ENCODE results near the gene ANKS1B. TPM values are rescaled to one million over a fixed set of nuclear protein-coding genes. Genes with fewer than 3 reads are reported as not detected.
"Not testable (repeated sequence)": the region's sequence is repeated elsewhere in the genome, so short reads cannot be mapped to it uniquely, and the experiment has no call there.

Gene ANKS1B
- total RNA-seq, 2 donors from 2014 or later = 45.5 to 65.9 TPM

GRCh38 chr12:99259040-99259934 lies 725.4 kb downstream of the ANKS1B start:
- ATAC-seq (ENCODE audit: insufficient number of reproducible peaks, low FRiP score, low read depth) (no peak), DNase-seq (ENCODE audit: low spot score) (no peak)
- Histone ChIP-seq H3K4me3 (no peak overlapping the region), H3K27me3 (replicated peaks; ENCODE audit: insufficient read depth) (no peaks in the 10 kb centered on the region), H3K9me3 (no peaks in the 10 kb centered on the region), H3K36me3 (no peaks in the 10 kb centered on the region), H3K4me1 (ENCODE audit: control insufficient read depth in 1 of 2, low read depth in 2 of 2) (peaks cover 3 to 23% of the 10 kb centered on the region in 2 donors), H3K27ac (no peak overlapping the region)
- TF ChIP-seq CTCF (IDR thresholded peaks at IDR 0.05) = no peak

- Histone ChIP-seq H3K9me3 (no peaks in the 10 kb centered on the region), H3K4me1 (ENCODE audit: control insufficient read depth in 1 of 2, low read depth in 2 of 2) (peaks cover 3 to 24% of the 10 kb centered on the region in 2 donors), H3K4me3 (no peak overlapping the region), H3K36me3 (no peaks in the 10 kb centered on the region), H3K27me3 (replicated peaks; ENCODE audit: insufficient read depth) (no peaks in the 10 kb centered on the region), H3K27ac (no peak overlapping the region)
- ATAC-seq (ENCODE audit: insufficient number of reproducible peaks, low FRiP score, low read depth) = no peak
- no peak for DNase-seq (ENCODE audit: low spot score)
- no peak for TF ChIP-seq CTCF (IDR thresholded peaks at IDR 0.05)
These were observed 727.1 kb downstream of the ANKS1B start for GRCh38 chr12:99257672-99258071.

GRCh38 chr12:99253068-99253467 lies 731.7 kb downstream of the ANKS1B start:
- ATAC-seq (ENCODE audit: insufficient number of reproducible peaks, low FRiP score, low read depth) (no peak), DNase-seq (ENCODE audit: low spot score) (no peak)
- H3K4me1 ChIP-seq (ENCODE audit: control insufficient read depth in 1 of 2, low read depth in 2 of 2) = peaks cover 0 to 13% of the 10 kb centered on the region in 2 donors
- no peak overlapping the region for H3K4me3 ChIP-seq
- H3K9me3 ChIP-seq = no peaks in the 10 kb centered on the region
- no peaks in the 10 kb centered on the region for H3K36me3 ChIP-seq
- TF ChIP-seq CTCF (IDR thresholded peaks at IDR 0.05) = no peak
- no peaks in the 10 kb centered on the region for H3K27me3 ChIP-seq (replicated peaks; ENCODE audit: insufficient read depth)
- no peak overlapping the region for H3K27ac ChIP-seq

GRCh38 chr12:99250091-99250490 lies 734.6 kb downstream of the ANKS1B start:
- H3K9me3 ChIP-seq = no peaks in the 10 kb centered on the region
- no peak overlapping the region for H3K4me3 ChIP-seq
- peaks cover 0 to 9% of the 10 kb centered on the region in 2 donors for H3K4me1 ChIP-seq (ENCODE audit: control insufficient read depth in 1 of 2, low read depth in 2 of 2)
- no peak overlapping the region for H3K27ac ChIP-seq
- no peak for ATAC-seq (ENCODE audit: insufficient number of reproducible peaks, low FRiP score, low read depth)
- DNase-seq (ENCODE audit: low spot score) = no peak
- TF ChIP-seq CTCF (IDR thresholded peaks at IDR 0.05) = no peak
- H3K36me3 ChIP-seq = no peaks in the 10 kb centered on the region
- H3K27me3 ChIP-seq (replicated peaks; ENCODE audit: insufficient read depth) = no peaks in the 10 kb centered on the region

GRCh38 chr12:99249543-99249942 lies 735.2 kb downstream of the ANKS1B start:
- Histone ChIP-seq H3K4me1 (ENCODE audit: control insufficient read depth in 1 of 2, low read depth in 2 of 2) (peaks cover 0 to 4% of the 10 kb centered on the region in 2 donors), H3K27me3 (replicated peaks; ENCODE audit: insufficient read depth) (no peaks in the 10 kb centered on the region), H3K36me3 (no peaks in the 10 kb centered on the region), H3K27ac (no peak overlapping the region), H3K4me3 (no peak overlapping the region), H3K9me3 (no peaks in the 10 kb centered on the region)
- no peak for TF ChIP-seq CTCF (IDR thresholded peaks at IDR 0.05)
- DNase-seq (ENCODE audit: low spot score) (no peak), ATAC-seq (ENCODE audit: insufficient number of reproducible peaks, low FRiP score, low read depth) (no peak)

- not testable (repeated sequence) for DNase-seq (ENCODE audit: low spot score); H3K27ac ChIP-seq; H3K9me3 ChIP-seq; H3K27me3 ChIP-seq (replicated peaks; ENCODE audit: insufficient read depth); ATAC-seq (ENCODE audit: insufficient number of reproducible peaks, low FRiP score, low read depth); H3K4me3 ChIP-seq; H3K4me1 ChIP-seq (ENCODE audit: control insufficient read depth in 1 of 2, low read depth in 2 of 2); H3K36me3 ChIP-seq
These were observed 746.7 kb downstream of the ANKS1B start for GRCh38 chr12:99237907-99238538.
